Measurements from ENCODE around the gene FOXA1. TPM values are rescaled to one million over a fixed set of nuclear protein-coding genes. Genes with fewer than 3 reads are reported as not detected.

FOXA1 gene
- total RNA-seq, 1 experiment from 2014 or later = 0.07 TPM

GRCh38 chr14:37550511-37550910, 44.5 kb downstream of the FOXA1 start:
- H3K36me3 Mint-ChIP-seq (ENCODE audit: insufficient read depth in 1 of 3, low read depth in 3 of 3) = peaks cover 4 to 10% (median 7%) of the 10 kb centered on the region in 3 experiments; a peak in 5 of 7 replicates
- H3K4me1 ChIP-seq (ENCODE audit: insufficient read depth, low read length) = no peaks in the 10 kb centered on the region
- no peak overlapping the region for H3K4ac ChIP-seq (ENCODE audit: low read depth, low read length)
- no peaks in the 10 kb centered on the region for H4K20me1 ChIP-seq (ENCODE audit: control insufficient read depth, insufficient read depth, insufficient read length)
- no peak overlapping the region for H2BK5ac ChIP-seq (ENCODE audit: insufficient read length, low read length)
- H3K23ac ChIP-seq (ENCODE audit: insufficient read length, low read depth, low read length) = no peak overlapping the region
- no peak for DNase-seq
- TF ChIP-seq, protein P1, sequence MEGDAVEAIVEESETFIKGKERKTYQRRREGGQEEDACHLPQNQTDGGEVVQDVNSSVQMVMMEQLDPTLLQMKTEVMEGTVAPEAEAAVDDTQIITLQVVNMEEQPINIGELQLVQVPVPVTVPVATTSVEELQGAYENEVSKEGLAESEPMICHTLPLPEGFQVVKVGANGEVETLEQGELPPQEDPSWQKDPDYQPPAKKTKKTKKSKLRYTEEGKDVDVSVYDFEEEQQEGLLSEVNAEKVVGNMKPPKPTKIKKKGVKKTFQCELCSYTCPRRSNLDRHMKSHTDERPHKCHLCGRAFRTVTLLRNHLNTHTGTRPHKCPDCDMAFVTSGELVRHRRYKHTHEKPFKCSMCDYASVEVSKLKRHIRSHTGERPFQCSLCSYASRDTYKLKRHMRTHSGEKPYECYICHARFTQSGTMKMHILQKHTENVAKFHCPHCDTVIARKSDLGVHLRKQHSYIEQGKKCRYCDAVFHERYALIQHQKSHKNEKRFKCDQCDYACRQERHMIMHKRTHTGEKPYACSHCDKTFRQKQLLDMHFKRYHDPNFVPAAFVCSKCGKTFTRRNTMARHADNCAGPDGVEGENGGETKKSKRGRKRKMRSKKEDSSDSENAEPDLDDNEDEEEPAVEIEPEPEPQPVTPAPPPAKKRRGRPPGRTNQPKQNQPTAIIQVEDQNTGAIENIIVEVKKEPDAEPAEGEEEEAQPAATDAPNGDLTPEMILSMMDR (conservative IDR thresholded peaks at IDR 0.05) = no peak
- H2BK120ac ChIP-seq (ENCODE audit: low read depth, low read length, poor library complexity, severe bottlenecking) = no peak overlapping the region
- H3K14ac ChIP-seq (ENCODE audit: insufficient read depth, low read length) = no peak overlapping the region
- H3K9ac ChIP-seq (ENCODE audit: extremely low read depth, insufficient read length, low read length) = no peak overlapping the region
- no peak overlapping the region for H4K8ac ChIP-seq (replicated peaks; ENCODE audit: insufficient read length, low read depth, low read length)
- no peak overlapping the region for H3K56ac ChIP-seq (ENCODE audit: insufficient read length, low read depth, low read length)
- no peaks in the 10 kb centered on the region for H3K27me3 Mint-ChIP-seq (ENCODE audit: low read depth)
- H3K4me1 Mint-ChIP-seq = no peaks in the 10 kb centered on the region
- H2AK5ac ChIP-seq (ENCODE audit: insufficient read length, low read length) = no peak overlapping the region
- no peak overlapping the region for H4K5ac ChIP-seq (ENCODE audit: insufficient read length, low read depth, low read length)
- no peaks in the 10 kb centered on the region for H3K23me2 ChIP-seq (ENCODE audit: insufficient read length, low read depth, low read length, poor library complexity, severe bottlenecking)
- H4K91ac ChIP-seq (ENCODE audit: insufficient read length, low read depth, low read length) = no peak overlapping the region
- no peak overlapping the region for H3K27ac Mint-ChIP-seq
- H3K27ac ChIP-seq (ENCODE audit: insufficient read length, low read depth, low read length) = no peak overlapping the region
- no peak overlapping the region for H3K4me3 Mint-ChIP-seq
- no peak overlapping the region for H3K4me2 ChIP-seq (ENCODE audit: insufficient read depth, insufficient read length, low read length)
- H2BK20ac ChIP-seq (ENCODE audit: low read depth, low read length, poor library complexity, severe bottlenecking) = no peak overlapping the region
- peaks cover 14 to 15% of the 10 kb centered on the region in 2 experiments for H3K9me3 Mint-ChIP-seq
- no peaks in the 10 kb centered on the region for H3K79me2 ChIP-seq (ENCODE audit: insufficient read depth, low read length)
- H3K9me3 ChIP-seq (ENCODE audit: control insufficient read depth, low read depth, low read length) = no peaks in the 10 kb centered on the region
- H2AFZ ChIP-seq (ENCODE audit: low read length) = no peak overlapping the region
- no peaks in the 10 kb centered on the region for H3K79me1 ChIP-seq (ENCODE audit: insufficient read depth, low read depth, low read length, poor library complexity, severe bottlenecking)
- H3K27me3 ChIP-seq (ENCODE audit: insufficient read depth, low read length) = no peaks in the 10 kb centered on the region
- no peak overlapping the region for H2BK15ac ChIP-seq (ENCODE audit: low read depth, low read length)
- no peak overlapping the region for H3T11ph ChIP-seq (ENCODE audit: low read length)
- H2BK12ac ChIP-seq (ENCODE audit: insufficient read length, low read depth, low read length) = no peak overlapping the region
- no peak overlapping the region for H3K18ac ChIP-seq (ENCODE audit: insufficient read length, low read depth, low read length)
- no CpG with 5 or more reads among the region's 5 CpGs for WGBS (ENCODE audit: extremely low coverage, insufficient read length, low lambda C conversion rate)
